Right renal cortex interstitium (tissue), 3 donors: ENCODE results near the gene PNMA8C. TPM values are rescaled to one million over a fixed set of nuclear protein-coding genes. Genes with fewer than 3 reads are reported as not detected.

Experiments used
- DNase-seq, 3 donors: peaks; one replicate each; pipeline ENCODE4 v3.0.0-alpha.2; 2013; ENCODE audit warnings: low read depth in 3 of 3, low spot score in 2 of 3
- polyA plus RNA-seq, 3 donors: library from polyadenylated mRNA; unstranded; fragments of 120-200 nt; gene quantifications; one replicate each; pipeline ENCODE4 v1.2.1, GENCODE V29; 2013; ENCODE audit not compliant: insufficient read length in 3 of 3

Gene PNMA8C
- polyA plus RNA-seq = under 1 TPM; 0.56 to 0.64 (median 0.60) TPM

DNA sequence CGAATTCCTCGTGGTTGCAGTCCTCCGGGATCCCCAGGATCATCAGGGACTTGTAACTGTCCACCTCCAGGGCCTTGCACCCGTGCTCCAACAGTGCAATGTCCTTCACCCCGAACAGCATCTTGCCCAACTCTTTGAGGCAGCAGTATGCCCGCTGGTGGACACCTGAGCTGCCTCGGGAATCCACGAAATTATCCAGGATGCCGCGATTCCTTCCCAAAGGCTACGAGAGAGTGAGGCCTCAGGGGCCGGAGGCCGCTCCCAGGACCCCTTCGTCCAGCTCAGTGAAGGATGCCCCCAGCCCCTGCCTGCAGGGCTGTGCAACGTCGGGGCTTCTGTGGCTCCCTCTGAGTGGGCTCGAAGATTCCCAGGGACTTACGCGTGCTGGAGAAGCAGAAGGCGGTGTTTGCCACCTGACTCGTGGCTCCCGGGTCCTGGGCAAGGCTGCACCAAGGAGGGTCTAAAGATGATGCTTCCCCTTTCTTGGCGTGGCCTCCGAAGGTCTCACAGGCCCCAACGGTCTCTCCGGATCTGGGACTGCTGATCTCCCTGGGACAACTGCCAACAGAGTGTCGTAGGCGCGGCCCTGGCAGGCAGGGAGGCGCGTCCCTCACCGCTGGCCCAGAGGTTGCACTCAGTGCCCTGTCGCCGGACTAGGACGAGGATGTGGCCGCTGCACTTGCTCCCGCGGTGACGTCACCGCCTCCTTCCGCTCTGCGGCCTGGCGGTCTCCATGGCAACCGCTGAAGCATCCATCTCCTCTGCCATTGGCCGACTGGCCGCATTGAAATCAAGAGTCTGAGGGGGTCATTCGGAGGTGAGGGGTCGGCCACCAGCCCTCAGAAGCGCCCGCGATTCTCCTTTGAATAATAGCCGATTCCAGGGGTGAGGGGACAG is at the start of gene PNMA8C:
Gene PNMA8C (minus strand): TSS at position 698 of the 897 bp plus-strand sequence. CDS start 577 bp downstream, at position 121.
- peak in 1 of 3 donors; percentile 43 for DNase-seq

DNA sequence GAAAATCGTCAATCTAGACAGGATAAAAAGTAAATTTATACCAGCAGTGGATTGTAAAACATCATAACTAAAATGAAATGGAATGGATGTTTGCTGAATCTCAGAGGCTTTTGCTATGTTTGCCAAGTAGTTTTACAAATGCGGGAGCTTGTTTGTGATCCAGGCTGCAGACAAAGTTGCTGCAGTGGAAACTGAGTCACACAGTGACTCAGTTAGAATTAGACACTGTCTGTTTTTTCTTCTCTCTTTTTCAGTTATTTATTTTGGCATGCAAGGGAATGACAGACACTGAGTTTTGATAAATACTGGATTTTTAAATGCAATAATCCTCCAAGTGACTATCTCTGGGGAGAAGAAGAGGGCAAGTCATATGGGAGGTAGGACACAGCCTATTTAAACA is 47.2 kb upstream of the PNMA8C start:
- DNase-seq = no peak

DNA sequence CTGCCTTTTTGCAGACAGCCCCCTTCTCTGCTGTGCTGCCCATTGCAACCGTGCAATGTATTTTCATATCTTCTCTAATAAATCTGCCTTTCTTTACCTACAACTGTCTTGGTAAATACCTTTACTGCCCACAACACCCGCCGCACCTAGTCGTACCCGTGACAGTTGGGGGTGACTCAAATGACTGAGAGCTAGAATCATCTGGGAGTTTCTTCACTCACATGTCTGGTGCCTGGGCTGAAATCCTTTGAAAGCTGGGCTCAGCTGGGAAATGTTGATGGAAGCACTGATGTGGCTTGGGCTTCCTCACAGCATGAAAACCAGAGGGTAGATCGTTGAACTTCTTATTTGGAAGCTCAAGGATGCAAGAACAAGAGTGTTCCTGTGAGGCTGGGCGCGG is 45.5 kb upstream of the PNMA8C start:
- no peak for DNase-seq

DNA sequence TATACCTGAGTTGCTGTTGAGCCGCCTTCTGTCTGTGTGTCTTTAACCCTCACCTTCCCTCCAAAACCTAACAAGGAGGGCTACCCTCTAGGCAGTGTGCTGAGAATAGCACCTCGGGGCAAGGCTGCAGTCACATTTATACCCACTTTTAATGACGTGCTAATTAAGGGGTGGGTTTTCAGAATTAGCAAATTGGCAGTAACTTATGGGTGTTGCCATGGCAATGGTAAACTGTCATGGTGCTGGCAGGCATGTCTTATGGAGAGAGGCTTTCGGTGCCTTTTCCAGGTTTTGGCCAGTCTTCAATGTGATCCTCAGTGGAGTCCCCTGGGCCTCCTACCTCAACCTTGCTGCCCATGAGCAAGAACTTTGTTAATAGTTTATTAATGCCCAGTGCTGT is 43.9 kb upstream of the PNMA8C start:
- DNase-seq = no peak

DNA sequence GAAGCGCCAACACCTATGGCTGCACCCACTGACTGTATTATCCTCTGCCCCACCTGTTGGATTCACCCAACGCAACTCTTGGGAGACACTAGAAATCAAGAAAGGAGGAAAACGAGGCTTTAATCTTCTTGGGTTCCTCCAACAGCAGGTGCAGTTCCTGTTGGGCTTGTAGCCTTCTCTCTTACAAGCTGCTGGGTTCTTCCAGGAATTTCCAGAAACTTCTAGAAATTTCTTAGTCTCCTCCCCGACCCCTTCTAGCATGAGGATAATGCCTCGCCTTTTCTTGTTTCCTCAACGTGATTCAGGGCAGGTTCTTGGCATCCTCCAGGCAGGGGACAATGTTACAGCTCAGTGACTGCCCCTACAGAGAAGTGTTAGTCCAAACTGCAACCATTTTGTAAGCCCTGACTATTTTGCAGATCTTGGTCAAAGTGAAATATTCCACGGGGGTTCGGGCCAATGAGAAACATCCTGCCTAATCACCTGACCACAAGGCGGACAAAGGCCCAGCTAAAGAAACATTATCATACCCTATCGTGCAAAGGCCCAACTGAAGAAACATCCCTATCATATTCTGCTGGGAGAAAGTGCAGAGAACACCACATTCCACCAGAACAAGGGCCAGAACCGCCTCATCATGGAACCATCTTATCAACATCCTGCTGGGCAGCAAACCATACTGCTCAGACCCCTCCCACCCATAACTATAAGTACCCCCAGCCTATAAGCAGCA is 43.2 kb upstream of the PNMA8C start:
- DNase-seq = no peak

DNA sequence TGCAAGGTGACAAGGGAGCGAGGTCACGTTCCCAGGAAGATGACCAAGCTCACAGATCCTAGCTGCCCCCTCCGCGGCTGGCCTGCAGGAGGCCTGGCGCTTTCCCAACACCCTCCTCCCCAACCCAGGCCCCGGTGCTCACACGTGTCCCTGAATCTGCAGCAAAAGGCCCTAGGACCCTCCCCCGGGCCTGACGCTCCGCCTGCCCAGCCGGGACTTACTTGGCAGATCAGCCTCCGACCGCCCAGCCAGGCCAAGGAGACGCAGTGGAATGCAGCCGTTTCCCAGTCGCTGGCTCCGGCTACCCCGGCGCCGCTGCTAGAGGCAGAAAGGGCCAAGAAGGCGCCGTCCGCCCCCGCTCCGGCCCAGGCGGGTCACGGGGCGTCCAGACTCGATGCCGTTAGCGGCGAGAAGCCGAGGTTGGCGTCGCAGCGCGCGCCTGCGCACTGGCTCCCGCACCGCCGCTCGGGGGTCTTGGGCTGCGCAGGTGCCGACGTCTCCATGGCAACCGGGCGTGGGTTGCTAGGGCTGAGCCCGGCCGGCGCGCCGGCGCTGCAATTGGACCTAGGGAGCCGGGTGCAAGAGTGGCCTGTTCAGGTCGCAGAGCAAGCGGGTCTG is 42.5 kb upstream of the PNMA8C start, which contains the start of gene PNMA8A:
Gene PNMA8A (minus strand): TSS at position 448 of the 618 bp plus-strand sequence. CDS start 528 bp downstream, outside the sequence.
- peak in 2 of 3 donors; percentile 84 to 89 for DNase-seq

DNA sequence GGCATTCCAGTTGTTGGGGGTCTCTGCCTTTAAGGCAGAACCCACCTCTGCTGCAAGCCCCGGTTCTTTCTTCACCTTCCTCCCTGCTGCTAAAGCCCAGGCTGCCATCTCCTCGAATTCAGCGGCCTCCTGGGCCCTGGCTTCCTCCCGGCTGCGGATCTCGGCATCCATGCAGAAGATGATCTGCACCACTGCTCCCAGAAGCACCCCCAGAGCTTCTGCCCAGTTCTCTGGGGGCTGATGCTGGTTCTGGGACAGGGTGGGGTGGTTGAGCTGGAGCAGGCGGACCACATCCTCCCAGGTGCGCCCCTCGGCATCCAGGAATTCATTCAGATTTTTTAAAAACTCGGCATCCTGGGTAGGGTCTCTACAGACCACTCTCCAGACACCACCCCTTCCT is 41.6 kb upstream of the PNMA8C start:
- DNase-seq = no peak

DNA sequence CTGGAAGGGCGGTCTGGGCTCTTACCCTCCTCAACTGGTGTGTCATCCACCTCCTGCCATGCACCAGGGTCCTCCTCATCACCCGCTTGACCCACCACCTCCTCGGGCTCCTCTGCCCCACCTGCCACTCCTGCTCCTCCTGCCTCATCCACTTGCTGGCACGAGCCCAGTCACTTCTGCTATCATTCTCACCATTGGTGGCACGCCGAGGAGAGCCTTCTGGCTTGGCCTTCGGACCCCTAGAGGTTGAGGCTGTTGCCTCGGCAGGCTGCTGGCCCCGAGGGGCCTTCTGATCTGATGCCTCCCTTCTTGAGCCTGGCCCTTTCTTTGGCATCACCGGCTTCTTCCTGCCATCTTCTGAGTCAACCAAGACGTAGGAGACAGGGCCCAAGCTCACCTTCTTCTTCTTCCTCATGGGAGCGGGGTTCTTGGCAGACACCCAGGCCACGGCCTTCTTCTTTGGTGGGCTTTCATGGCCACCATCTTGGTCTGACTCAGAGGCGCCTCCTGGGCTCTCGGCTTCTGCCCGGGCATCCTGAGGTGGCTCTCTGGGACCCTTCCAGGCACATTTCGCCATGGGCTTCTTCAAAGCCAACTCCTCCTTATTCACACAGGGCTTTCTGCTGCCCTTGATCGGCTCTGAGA is 40.9 kb upstream of the PNMA8C start:
- DNase-seq = no peak

DNA sequence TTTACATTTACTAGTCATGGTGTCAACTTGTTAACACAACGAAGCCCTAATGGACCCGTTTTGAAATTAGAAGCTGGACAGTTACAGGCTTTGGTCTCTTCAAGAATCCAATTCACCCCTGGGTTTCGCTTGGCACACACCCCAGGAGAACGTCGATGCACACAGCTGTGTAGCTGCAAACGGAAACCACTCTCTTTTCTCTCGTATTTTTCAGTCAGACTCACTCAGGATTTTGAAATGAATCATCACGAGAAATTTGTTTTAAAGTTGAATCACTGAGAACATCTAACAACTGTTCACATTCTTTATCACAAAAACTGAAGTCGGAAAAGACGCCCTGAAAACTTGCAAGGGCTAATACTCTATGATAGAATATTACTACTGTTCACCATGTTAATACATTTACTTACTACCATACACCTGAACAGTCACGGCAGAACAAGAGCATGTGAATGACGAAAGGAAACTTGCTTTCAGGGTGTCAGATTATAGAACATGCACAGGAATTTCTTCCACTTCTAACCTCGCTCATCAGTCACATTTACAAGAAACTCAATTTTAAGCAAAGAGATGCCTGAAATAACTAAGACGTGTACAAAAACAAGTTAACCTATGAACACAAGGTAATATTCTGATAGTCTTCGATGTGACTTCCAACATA is 37.9 kb upstream of the PNMA8C start:
- DNase-seq = no peak

DNA sequence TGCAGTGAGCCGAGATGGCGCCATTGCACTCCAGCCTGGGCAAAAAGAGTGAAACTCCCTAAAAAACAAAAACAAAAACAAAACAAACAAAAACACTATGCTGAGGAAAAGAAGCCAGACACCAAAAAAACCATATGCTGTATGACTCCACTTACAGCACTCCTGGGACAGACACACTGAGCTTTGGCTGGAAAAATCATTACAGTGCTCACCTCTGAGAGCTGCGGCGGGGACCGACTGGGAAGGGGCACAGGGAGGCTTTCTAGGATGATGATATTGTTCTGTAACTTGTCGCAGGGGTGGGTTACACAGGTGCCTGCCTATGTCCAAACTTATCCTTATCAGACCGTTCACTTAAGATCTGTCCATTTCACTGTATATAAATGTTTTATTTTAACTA is 34.8 kb upstream of the PNMA8C start:
- no peak for DNase-seq

DNA sequence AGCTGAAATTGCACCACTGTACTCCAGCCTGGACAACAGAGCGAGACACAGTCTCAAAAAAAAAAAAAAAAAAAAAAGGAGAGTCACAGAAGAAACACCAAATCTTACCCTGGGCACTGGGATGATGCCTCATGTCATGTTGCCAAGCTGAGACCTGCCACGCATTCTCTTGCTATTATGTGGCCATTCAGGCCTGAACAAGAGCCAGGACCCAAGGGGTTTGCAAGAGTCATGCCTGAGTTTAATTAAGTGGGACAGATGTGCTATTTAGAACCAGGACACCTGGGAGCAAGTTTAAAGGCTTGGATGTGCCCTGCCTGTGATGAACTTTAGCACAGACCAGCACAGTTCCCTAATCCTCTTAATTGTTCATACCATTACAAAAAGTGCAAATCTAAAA is 32.8 kb upstream of the PNMA8C start:
- no peak for DNase-seq

DNA sequence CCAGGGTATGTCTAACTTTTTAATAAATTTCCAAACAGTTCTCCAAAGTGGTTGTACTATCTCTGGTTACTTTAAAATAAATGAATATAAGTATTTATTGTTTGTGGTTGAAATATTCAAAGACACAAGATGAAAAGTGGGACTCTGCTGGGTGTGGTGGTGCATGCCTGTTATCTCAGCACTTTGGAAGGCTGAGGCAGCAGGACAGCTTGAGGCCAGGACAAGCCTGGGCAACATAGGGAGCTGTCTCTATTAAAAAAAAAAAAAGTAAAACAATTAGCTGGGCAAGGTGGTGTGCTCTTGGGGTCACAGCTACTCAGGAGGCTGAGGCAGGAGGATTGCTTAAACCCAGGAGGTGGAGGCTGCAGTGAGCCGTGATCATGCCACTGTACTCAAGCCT is 32.2 kb upstream of the PNMA8C start:
- no peak for DNase-seq

DNA sequence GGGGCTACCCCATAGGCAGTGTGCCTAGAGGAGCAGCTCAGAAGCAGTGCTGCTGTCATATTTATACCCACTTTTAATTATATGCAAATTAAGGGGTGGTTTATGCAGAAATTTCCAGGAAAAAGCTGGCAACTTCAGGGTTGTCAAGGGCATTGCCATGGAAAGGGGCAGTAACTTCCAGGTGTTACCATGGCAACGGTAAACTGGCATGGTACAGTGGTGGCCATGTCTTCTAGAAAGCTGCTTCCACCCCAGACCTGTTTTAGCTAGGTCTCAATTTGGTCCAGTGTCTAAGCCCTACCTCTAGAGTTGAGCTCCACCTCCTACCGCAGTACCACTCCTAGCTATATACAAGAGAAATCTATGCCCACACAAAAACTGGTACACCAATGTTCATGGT is 31.3 kb upstream of the PNMA8C start:
- no peak for DNase-seq

DNA sequence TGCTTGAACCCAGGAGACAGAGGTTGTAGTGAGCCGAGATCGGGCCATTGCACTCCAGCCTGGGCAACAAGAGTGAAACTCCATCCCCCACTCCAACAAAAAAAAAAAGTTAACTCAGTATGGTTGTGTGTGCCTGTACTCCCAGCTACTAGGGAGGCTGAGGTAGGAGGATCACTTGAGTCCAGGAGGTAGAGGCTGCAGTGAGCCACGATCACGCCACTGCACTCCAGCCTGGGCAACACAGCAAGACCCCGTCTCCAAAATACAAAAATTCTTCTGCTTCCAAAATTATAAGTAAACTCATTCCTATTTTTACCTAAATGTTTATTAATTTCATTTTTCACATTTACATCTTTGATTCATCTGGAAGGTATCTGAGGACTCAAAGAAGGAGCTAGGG is 28.2 kb upstream of the PNMA8C start:
- no peak for DNase-seq

DNA sequence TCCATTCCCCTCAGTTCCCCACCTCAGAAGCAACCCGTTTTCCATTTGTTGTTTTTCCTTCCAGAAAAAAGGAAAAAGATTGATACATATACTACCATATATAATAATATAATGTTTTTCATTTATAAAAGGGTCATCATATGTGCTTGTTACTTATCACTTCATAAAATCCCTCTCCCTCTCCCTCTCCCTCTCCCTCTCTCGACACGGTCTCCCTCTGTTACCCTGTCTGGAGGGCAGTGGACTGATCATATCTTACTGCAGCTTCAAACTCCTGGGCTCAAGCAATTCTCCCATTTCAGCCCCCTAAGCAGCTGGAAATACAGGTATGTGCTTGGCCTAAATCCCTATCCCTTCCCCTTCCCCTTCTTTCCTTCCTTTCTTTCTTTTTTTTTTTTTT is 25.5 kb upstream of the PNMA8C start:
- DNase-seq = no peak

DNA sequence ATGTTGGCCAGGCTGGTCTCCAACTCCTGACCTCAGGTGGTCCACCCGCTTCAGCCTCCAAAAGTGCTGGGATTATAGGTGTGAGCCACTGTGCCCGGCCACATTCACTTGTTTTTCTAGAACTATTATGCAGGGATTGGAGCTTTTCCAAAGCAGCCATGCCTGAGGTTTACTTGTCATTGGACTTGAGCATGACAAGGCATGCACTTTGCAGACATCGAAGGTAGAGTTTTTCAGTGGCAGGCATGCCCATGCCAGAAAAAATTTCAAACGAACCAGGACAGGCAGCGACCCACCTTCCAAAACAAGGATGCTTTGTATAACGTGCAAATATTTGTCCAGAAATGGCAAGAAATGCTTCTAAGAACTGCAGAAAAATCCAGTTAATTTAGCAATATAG is 24.9 kb upstream of the PNMA8C start:
- DNase-seq = no peak

DNA sequence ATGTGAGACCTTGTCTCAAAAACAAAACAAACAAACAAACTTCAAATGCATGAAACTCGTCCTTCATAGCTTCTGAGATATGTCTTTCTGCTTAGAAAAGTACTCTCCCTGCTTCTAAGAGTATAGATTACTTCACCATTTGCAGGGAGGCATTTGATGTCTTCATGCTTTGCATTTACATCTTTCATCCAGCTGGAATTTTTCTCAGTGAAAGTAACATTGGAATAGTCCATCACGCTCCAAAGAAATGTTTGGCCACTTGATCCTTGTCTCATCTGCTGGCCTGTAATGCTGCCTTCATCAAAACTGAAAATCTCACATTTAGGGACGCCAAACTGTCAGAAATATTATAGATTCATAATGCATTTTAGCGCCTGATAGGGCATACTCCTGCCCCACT is 23.4 kb upstream of the PNMA8C start:
- DNase-seq = no peak

DNA sequence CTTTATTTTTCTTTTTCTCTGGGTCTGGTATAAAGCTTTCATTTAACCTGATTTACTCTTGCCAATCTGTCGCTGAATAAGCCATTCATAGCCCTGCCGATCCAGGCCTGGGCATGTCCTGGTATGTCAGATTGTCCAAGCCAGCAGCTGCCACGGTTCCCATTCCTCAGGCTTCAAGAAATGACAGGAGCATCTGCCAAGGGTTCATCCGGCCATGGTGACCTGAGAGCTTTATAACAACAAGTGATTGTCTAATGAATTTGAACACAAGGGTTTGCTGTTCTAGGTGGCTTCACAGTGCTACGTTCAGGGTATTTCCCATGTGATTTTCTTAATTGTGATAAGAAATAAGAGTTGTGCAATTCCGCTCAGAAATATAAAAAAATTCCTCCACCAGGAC is 22.6 kb upstream of the PNMA8C start:
- no peak for DNase-seq

DNA sequence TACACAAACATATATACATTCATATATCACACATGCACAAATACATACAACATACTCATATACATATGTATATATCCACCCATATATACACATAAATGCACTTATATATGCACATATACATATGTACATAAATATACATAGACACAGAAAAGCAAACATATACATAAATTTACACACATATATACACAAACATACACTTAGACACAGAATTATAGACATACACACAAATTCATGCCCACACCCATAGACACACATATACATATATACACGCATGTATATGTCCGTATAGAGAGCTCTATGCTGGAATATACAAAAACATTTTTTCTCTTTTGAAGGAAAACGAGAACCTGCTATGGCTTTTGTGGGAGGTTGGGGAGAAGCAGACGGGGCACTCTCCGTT is 22.0 kb upstream of the PNMA8C start:
- DNase-seq = no peak

DNA sequence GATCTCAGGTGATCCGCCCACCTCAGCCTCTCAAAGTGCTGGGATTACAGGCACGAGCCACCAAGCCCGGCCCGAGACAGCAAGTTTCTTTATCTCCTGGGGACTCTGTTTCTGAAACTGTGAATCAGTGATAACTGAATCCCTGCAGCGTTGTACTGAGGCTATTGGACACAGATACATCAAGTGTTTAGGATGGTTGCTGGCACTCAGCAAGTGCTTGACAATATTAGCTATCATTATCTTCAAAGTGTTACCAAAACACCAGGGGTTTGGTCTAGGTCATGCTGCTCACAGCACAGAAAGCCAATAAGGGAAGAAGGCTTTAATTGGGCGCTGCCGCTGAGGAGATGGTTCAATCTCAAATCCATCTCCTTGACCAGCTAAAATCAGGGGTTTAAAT is 20.5 kb upstream of the PNMA8C start:
- DNase-seq = no peak
